HG03280 (cell line): Measurements from ENCODE around the gene SFSWAP.
"Not testable (repeated sequence)": the region's sequence is repeated elsewhere in the genome, so short reads cannot be mapped to it uniquely, and the experiment has no call there.

Experiments used
- ATAC-seq: cut with Tn5 transposase; IDR thresholded peaks from one replicate; pipeline ENCODE4 v1.9.1; 2021; ENCODE audit warnings: mild to moderate bottlenecking, moderate library complexity; ENCODE audit not compliant: unreplicated experiment

The SFSWAP gene

DNA sequence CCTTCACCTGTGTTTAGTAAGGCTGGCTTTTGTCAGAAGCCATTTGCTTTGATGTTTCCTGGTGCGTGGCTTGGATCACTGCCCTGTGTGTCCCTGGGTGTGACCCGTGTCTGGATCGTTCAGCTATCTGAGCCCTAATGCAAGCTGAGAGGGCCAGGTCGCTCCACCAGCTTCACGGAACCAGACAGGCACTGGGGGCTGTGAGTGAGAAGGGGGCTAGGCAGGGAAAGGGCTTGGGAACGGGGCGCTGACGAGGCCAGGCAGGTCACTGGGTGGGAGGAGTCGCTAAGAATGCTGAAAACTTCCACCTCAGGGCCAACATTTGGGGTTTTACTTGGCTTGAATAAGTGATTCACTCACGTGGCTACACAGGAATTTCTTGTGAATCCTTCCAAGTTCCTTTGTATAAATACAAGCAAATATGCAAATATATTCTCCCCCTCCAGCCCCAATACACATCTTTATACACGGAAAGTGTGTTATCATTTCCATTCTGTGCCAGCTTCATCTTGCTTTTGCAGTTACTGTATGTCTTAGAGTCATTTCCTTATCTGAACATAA lies 93.2 kb downstream of the SFSWAP start:
- no peak for ATAC-seq

GRCh38 chr12:131805421-131805820 lies 94.5 kb downstream of the SFSWAP start:
- ATAC-seq, result no peak

DNA sequence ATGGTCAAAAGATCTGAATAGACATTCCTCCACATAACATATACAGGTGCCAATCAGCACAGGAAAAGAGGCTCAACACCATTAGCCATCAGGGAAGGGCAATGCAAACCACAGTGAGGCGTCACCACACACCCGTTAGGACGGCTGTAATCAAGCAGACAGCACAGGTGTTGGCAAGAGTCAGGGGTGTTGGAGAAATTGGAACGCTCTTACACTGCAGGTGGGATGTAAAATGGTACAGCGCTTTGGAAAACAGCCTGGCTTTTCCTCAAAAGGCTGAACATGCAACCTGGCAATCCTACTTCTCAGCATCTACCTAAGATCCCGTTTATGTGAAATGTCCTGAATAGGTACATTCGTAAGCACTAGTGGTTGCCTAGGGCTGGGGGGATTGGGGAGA lies 95.8 kb downstream of the SFSWAP start:
- no peak for ATAC-seq

DNA sequence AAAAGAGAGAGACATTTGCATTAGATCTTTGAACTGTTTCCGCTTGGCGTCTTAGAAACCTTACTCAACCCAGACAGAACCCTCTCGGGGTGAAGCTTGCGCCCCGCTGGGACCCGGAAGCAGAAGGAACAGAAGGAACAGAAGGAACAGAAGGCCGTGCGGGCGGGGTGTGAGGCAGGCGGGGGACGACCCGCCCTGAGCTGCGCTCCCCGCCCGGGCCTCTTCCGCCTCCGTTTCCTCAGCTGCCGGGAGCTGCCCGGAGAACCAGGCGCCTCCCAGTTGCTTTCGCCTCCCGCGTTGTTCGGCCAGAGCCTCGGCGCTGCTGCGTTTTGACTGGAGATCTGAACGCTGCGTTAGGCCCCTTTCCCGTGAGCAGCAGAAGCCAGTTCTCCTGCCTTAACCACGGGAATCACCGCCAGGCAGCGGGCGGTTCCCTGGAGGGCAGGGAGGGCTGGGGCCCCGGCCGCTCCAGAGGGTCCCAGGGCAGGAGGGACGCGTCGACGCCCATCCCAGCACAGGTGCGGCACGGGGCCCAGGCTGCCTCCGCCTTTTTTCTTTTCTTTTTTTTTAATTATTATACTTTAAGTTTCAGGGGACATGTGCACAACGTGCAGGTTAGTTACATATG lies 98.0 kb downstream of the SFSWAP start:
- no peak for ATAC-seq

DNA sequence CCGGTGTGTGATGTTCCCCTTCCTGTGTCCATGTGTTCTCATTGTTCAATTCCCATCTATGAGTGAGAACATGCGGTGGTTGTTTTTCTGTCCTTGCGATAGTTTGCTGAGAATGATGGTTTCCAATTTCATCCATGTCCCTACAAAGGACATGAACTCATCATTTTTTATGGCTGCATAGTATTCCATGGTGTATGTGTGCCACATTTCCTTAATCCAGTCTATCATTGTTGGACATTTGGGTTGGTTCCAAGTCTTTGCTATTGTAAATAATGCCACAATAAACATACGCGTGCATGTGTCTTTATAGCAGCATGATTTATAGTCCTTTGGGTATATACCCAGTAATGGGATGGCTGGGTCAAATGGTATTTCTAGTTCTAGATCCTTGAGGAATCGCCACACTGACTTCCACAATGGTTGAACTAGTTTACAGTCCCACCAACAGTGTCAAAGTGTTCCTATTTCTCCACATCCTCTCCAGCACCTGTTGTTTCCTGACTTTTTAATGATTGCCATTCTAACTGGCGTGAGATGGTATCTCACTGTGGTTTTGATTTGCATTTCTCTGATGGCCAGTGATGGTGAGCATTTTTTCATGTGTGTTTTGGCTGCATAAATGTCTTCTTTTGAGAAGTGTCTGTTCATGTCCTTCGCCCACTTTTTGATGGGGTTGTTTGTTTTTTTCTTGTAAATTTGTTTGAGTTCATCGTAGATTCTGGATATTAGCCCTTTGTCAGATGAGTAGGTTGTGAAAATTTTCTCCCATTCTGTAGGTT lies 98.8 kb downstream of the SFSWAP start:
- not testable (repeated sequence) for ATAC-seq

- ATAC-seq, result no peak
These were observed 99.8 kb downstream of the SFSWAP start for GRCh38 chr12:131810726-131811125.

DNA sequence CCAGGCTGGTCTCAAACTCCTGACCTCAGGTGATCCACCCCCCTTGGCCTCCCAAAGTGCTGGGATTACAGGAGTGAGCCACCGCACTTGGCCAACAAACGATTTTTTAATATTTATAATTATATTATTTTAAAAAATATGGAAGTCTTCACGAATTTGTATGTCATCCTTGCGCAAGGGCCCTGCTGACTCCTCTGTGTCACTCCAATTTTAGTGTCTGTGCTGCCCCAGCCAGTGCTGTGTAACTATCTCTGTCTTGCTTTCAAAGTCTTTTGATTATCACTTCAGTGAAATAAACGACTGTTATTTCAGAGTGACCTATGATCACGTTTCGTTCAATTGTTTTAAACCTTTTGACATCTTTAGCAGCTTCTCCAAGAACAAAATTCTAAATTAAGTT lies 104.2 kb downstream of the SFSWAP start:
- no peak for ATAC-seq

DNA sequence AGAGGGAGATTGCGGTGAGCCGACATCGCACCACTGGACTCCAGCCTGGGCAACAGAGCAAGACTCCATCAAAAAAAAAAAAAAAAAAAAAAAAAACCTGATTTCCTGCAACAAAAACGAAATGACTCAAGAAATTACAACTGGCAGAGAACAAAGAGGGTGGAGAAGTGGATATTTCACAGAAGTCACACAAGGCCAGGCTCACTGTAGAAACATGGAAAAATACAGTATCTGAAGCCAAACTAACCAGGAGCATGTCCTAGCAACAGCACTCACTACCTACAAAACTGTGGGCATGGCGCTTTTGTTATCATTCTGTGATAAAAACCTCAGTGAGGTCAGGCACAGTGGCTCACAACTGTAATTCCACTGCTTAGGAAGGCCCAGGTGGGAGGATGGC lies 105.6 kb downstream of the SFSWAP start:
- no peak for ATAC-seq

DNA sequence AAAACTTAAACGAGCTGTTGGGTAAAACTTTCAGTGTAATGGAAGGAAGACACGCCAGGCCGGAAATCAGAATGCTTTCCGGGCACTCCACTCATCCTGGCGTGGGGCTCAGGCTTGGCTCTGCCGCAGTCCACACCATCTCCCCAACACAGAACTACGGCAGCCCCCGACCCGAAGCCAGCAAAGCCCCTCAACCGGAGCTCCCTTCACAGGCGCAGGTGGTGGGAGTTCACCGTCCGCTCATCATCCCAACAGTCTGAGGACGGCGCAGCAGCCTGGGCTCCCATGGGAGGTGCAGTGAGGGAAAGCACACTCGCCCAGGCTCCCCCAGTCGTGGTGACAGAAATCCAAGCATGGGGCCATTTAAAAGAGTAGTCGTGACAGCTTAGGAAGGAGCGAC lies 106.4 kb downstream of the SFSWAP start:
- ATAC-seq, result no peak

GRCh38 chr12:131818821-131819585 lies 108.1 kb downstream of the SFSWAP start:
- no peak for ATAC-seq

- ATAC-seq, result no peak
These were observed 113.6 kb downstream of the SFSWAP start for GRCh38 chr12:131824450-131824849.

DNA sequence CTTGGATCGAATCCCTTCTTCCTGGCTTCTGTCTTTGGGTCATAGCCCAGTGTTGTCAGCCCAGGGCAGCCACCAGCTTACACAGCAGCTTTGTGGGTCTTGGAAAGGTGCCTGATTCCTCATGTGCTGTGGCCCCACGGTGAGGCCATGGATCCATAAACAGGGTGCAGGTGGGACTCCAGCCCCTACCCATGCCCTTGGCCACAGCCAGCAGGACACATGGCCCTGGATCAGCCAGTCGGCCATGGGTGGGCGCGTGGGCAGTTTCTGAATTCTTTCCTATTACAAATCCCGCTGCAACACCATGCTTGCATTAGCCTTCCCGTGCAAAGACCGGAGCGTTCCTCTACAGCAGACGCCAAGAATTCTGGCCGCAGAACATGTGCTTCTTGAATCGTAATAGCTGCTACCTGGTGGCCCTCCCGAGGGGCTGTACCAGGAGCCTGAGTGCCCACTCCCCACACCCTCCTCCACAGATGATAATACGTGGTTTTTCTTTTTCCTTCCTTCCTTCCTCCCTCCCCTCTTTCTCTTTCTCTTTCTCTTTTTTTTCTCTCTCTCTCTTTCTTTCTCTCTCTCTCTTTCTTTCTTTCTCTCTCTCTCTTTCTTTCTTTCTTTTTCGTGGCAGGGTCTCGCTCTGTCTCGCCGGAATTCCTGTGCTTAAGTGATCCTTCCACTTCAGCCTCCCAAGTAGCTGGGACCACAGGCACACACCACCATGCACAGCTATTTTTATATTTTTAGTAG lies 114.4 kb downstream of the SFSWAP start:
- ATAC-seq, result no peak

GRCh38 chr12:131826097-131826928 lies 115.4 kb downstream of the SFSWAP start:
- no peak for ATAC-seq

DNA sequence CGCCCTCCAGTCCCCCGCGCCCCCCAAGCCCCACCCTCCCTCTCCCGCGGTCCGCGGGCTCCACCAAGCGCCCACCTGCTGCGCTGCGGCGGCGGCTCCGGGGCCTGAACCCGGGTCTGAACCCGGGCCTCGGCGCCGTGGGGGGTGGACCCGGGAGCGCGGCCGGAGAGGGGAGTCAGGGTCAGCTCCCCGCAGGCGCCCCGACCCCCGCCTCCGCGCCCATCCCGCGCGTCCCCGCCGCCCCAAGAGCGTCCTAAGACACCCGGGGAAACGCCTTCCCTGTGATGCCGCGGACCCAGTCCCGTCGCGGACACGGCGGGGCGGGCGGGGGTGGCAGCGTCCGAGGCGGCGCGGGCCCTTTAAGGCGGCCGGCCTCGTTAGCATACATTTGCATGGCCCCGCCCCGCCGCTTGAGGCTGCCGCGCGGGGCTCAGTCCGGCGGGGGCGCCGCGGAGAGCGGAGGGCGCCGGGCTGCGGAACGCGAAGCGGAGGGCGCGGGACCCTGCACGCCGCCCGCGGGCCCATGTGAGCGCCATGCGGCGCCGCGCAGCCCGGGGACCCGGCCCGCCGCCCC lies 117.2 kb downstream of the SFSWAP start, which contains the start of gene MMP17:
Gene MMP17 (plus strand): TSS at position 433 of the 574 bp plus-strand sequence. CDS start 102 bp downstream, at position 535.
- peak; percentile 55 for ATAC-seq

GRCh38 chr12:131828671-131829355 lies 117.9 kb downstream of the SFSWAP start:
- ATAC-seq, result no peak

- ATAC-seq, result no peak
These were observed 118.5 kb downstream of the SFSWAP start for GRCh38 chr12:131829356-131829747.

DNA sequence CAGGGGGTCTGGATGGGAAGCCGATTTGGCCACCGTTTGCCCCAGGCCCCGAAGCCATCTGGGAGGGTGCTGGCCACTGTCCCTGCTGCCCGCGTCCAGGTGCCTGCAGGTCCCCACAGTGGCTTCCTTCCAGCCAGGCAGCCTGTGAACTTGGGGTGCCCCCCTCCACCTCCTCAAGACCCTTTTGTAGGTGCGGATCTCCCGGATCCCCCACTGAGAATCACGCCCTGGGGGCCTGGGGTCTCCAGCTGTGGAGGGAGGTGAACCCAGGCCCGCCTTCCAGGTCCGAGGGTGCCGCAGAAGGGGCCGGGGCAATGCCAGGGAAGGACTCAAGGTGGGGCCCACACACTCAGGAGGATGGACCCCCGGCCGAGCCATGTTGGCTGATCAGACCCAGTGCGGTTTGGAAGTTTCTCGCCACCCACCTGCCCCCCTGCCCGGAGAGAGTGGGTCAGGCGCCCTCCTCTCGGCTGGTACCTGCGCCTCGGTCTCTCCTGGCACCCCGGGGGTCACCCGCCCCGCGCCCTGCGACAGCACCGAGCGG lies 119.0 kb downstream of the SFSWAP start:
- ATAC-seq, result no peak

DNA sequence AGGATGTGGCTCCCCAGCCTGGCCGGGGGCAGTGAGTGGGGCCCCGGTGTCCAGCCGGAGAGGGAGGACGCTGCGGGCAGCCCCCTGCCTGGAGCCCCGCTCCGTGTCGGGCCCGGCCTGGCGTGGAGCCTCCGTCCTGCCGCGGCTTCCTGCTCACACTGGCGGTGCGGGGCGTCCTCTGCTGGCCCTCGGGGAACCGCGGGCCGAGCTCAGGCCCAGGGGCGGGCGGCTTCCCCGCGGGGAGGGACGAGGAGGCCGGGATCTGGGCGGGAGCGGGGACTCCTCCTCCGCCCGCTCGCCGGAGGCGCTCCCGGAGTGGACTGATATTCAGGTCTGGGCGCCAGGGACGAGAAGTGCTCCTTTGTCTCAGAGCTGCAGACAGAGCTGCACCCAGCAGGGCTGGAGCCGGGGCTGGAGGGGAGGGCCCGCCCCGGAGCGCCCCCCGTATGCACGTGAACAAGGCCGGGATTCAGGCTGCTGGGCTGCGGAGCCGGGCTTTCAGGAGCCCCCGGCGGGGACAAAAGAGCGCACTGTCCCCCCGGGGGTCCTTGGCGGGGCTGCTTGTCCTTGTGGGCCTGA lies 119.5 kb downstream of the SFSWAP start:
- ATAC-seq, result no peak
